ENCODE results near the gene NR6A1. TPM values are rescaled to one million over a fixed set of nuclear protein-coding genes. Genes with fewer than 3 reads are reported as not detected.

The NR6A1 gene
- total and polyA plus RNA-seq, 10 donors, result 0.14 to 3.7 (median 1.9) TPM

- H3K36me3 ChIP-seq, result no peaks in the 10 kb centered on the region
- H3K27me3 ChIP-seq (replicated peaks in 1 of 7), result no peaks in the 10 kb centered on the region
- no peak for TF ChIP-seq POLR2A (IDR thresholded peaks at IDR 0.05)
- TF ChIP-seq POLR2AphosphoS5 (IDR thresholded peaks at IDR 0.05), result no peak
- TF ChIP-seq, protein P1, sequence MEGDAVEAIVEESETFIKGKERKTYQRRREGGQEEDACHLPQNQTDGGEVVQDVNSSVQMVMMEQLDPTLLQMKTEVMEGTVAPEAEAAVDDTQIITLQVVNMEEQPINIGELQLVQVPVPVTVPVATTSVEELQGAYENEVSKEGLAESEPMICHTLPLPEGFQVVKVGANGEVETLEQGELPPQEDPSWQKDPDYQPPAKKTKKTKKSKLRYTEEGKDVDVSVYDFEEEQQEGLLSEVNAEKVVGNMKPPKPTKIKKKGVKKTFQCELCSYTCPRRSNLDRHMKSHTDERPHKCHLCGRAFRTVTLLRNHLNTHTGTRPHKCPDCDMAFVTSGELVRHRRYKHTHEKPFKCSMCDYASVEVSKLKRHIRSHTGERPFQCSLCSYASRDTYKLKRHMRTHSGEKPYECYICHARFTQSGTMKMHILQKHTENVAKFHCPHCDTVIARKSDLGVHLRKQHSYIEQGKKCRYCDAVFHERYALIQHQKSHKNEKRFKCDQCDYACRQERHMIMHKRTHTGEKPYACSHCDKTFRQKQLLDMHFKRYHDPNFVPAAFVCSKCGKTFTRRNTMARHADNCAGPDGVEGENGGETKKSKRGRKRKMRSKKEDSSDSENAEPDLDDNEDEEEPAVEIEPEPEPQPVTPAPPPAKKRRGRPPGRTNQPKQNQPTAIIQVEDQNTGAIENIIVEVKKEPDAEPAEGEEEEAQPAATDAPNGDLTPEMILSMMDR (IDR thresholded peaks at IDR 0.05 in 8 of 11, conservative IDR thresholded peaks at IDR 0.05 in 3 of 11), result no peak
- H3K4me1 ChIP-seq, result peaks cover 0 to 12% (median 0%) of the 10 kb centered on the region in 6 donors
- H3K27ac ChIP-seq, result no peak overlapping the region
- H3K4me3 ChIP-seq, result no peak overlapping the region
- no peak for DNase-seq
- WGBS, 5 donors, result 70 to 80% (median 74%) methylated on average over 3 of the region's 3 CpGs
- intact Hi-C loops (cut with DNase I; ENCODE audit: low total_unique reads), result no loop called here
- no peaks in the 10 kb centered on the region for H3K9me3 ChIP-seq
These were observed 50.5 kb downstream of the NR6A1 start for GRCh38 chr9:124720429-124721108.

DNA sequence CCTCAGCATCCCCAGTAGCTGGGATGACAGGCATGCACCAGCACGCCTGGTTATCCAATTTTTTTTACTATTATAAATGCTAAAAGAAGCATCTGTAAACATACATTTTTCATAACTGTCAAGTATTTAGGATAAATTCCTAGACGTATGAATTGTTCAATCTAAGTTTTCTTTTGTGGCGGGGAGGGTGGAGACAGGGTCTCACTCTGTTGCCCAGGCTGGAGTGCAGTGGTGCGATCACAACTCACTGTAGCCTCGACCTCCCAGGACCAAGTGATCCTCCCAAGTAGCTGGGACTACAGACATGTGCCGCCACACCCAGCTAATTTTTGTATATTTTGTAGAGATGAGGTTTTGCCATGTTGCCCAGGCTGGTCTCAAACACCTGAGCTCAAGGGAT lies 52.2 kb downstream of the NR6A1 start:
- Histone ChIP-seq H3K36me3 (no peaks in the 10 kb centered on the region), H3K27me3 (replicated peaks in 1 of 7) (no peaks in the 10 kb centered on the region), H3K9me3 (no peaks in the 10 kb centered on the region), H3K4me1 (peaks cover 0 to 3% (median 0%) of the 10 kb centered on the region in 6 donors), H3K4me3 (no peak overlapping the region), H3K27ac (no peak overlapping the region)
- TF ChIP-seq POLR2AphosphoS5 (IDR thresholded peaks at IDR 0.05) (no peak), POLR2A (IDR thresholded peaks at IDR 0.05) (no peak)
- TF ChIP-seq, protein P1 (IDR thresholded peaks at IDR 0.05 in 8 of 11, conservative IDR thresholded peaks at IDR 0.05 in 3 of 11), result no peak
- DNase-seq, result no peak
- intact Hi-C loops (cut with DNase I; ENCODE audit: low total_unique reads), result no loop called here
- 88 to 97% (median 92%) methylated on average over 6 of the region's 6 CpGs for WGBS, 5 donors

DNA sequence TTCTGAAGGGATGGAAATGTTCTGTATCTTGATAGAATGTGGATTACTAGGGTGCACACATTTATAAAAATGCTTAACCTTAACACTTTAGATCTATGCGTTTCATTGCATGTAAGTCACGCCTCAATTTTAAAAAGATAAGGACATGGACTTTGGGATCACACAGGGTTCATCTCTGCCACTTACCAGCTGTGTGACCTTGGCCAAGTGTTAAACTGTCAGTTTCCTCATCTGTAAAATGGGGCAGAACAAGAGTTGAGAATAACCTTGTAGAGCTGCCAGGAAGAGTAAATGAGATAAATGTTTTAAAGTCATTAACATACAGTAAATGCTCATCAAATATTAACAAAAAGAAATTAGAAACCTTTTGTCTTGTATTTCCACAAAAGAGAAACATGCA lies 53.5 kb downstream of the NR6A1 start:
- 88 to 96% (median 91%) methylated on average over 2 of the region's 2 CpGs for WGBS, 5 donors
- H3K27ac ChIP-seq, result no peak overlapping the region
- no peak overlapping the region for H3K4me3 ChIP-seq
- H3K27me3 ChIP-seq (replicated peaks in 1 of 7), result no peaks in the 10 kb centered on the region
- H3K9me3 ChIP-seq, result no peaks in the 10 kb centered on the region
- no peak for TF ChIP-seq POLR2A (IDR thresholded peaks at IDR 0.05)
- TF ChIP-seq, protein P1 (IDR thresholded peaks at IDR 0.05 in 8 of 11, conservative IDR thresholded peaks at IDR 0.05 in 3 of 11), result no peak
- TF ChIP-seq POLR2AphosphoS5 (IDR thresholded peaks at IDR 0.05), result no peak
- intact Hi-C loops (cut with DNase I; ENCODE audit: low total_unique reads), result no loop called here
- no peaks in the 10 kb centered on the region for H3K36me3 ChIP-seq
- H3K4me1 ChIP-seq, result peaks cover 0 to 3% (median 0%) of the 10 kb centered on the region in 6 donors
- DNase-seq, result no peak

GRCh38 chr9:124716808-124717207 lies 54.3 kb downstream of the NR6A1 start:
- DNase-seq, result no peak
- 80 to 87% (median 82%) methylated on average over 6 of the region's 6 CpGs for WGBS, 5 donors
- Histone ChIP-seq H3K4me1 (peaks cover 0 to 9% (median 0%) of the 10 kb centered on the region in 6 donors), H3K9me3 (no peaks in the 10 kb centered on the region), H3K36me3 (no peaks in the 10 kb centered on the region), H3K27me3 (replicated peaks in 1 of 7) (no peaks in the 10 kb centered on the region), H3K4me3 (no peak overlapping the region), H3K27ac (no peak overlapping the region)
- intact Hi-C loops (cut with DNase I; ENCODE audit: low total_unique reads), result no loop called here
- TF ChIP-seq, protein P1 (IDR thresholded peaks at IDR 0.05 in 8 of 11, conservative IDR thresholded peaks at IDR 0.05 in 3 of 11), result no peak
- no peak for TF ChIP-seq POLR2AphosphoS5 (IDR thresholded peaks at IDR 0.05)
- no peak for TF ChIP-seq POLR2A (IDR thresholded peaks at IDR 0.05)
